Hepatocyte (in vitro differentiated cells): Measurements from ENCODE around the gene HADHA. TPM values are rescaled to one million over a fixed set of nuclear protein-coding genes. Genes with fewer than 3 reads are reported as not detected.

ENCODE experiments used
- DNase-seq: peaks from one replicate; pipeline ENCODE4 v3.0.0-alpha.2; 2016; ENCODE audit warnings: low spot score
- H2AFZ ChIP-seq: fragments of 200-600 bp; sonication (generic); 2 replicates; pipeline ENCODE4 v1.6.0; 2016; ENCODE audit warnings: antibody characterized with exemption, mild to moderate bottlenecking
- H3K27ac ChIP-seq: fragments of 200-600 bp; sonication (generic); 2 replicates; pipeline ENCODE4 v1.5.1; 2016; ENCODE audit warnings: mild to moderate bottlenecking
- H3K27me3 ChIP-seq: fragments of 200-600 bp; sonication (generic); 2 replicates; pipeline ENCODE4 v1.6.1; 2016
- H3K36me3 ChIP-seq: fragments of 200-600 bp; sonication (generic); replicated peaks from 2 replicates; pipeline ENCODE4 v1.5.1; 2016; ENCODE audit warnings: low read depth; ENCODE audit not compliant: insufficient read depth
- H3K4me1 ChIP-seq: fragments of 200-600 bp; sonication (generic); 2 replicates; pipeline ENCODE4 v1.5.1; 2016; ENCODE audit warnings: mild to moderate bottlenecking, moderate library complexity; ENCODE audit not compliant: insufficient read depth
- H3K4me2 ChIP-seq: fragments of 200-600 bp; sonication (generic); 2 replicates; pipeline ENCODE4 v1.6.0; 2016
- H3K4me3 ChIP-seq: fragments of 200-600 bp; sonication (generic); 2 replicates; pipeline ENCODE4 v1.5.1; 2016; ENCODE audit warnings: mild to moderate bottlenecking
- H3K79me2 ChIP-seq: fragments of 200-600 bp; sonication (generic); 2 replicates; pipeline ENCODE4 v1.6.0; 2017; ENCODE audit warnings: mild to moderate bottlenecking
- H3K9me2 ChIP-seq: fragments of 200-600 bp; sonication (generic); replicated peaks from 2 replicates; pipeline ENCODE4 v1.6.0; 2017; ENCODE audit warnings: mild to moderate bottlenecking; ENCODE audit not compliant: insufficient read depth
- H3K9me3 ChIP-seq: fragments of 200-600 bp; sonication (generic); 2 replicates; pipeline ENCODE4 v1.5.1; 2016; ENCODE audit warnings: low read depth, mild to moderate bottlenecking
- H4K20me1 ChIP-seq: fragments of 200-600 bp; sonication (generic); 2 replicates; pipeline ENCODE4 v1.6.0; 2016; ENCODE audit warnings: mild to moderate bottlenecking; ENCODE audit not compliant: insufficient read depth, poor library complexity, severe bottlenecking
- EZH2 ChIP-seq: fragments of 200-600 bp; sonication (generic); IDR thresholded peaks from 2 replicates; pipeline ENCODE4 v1.6.1; 2016; ENCODE audit warnings: antibody characterized with exemption, mild to moderate bottlenecking, borderline replicate concordance
- EZH2phosphoT487 ChIP-seq: fragments of 200-600 bp; sonication (generic); IDR thresholded peaks from one replicate; pipeline ENCODE4 v1.6.1; 2018; ENCODE audit warnings: antibody characterized with exemption, mild to moderate bottlenecking, low read depth, moderate library complexity; ENCODE audit not compliant: unreplicated experiment, severe bottlenecking
- WGBS: methylation state at CpG from one replicate; pipeline ENCODE4 v1.1.6; 2016; ENCODE audit warnings: low lambda C conversion rate; ENCODE audit errors: missing lambda C conversion rate; 5-methylcytosine and 5-hydroxymethylcytosine counted together
- polyA plus RNA-seq: library from polyadenylated mRNA; unstranded; fragments of >200 nt; fragmentation: Nextera tagmentation; extraction: Ambion mirVana; gene quantifications from 2 replicates; pipeline ENCODE4 v1.2.1, GENCODE V29; 2016
- total RNA-seq: library from RNA; depleted of rRNA; stranded (reverse); fragments of >200 nt; gene quantifications from 2 replicates; pipeline ENCODE4 v1.2.3, GENCODE V29; 2014
- TF ChIP-seq, protein P1 (sequence below): fragments of 200-600 bp; sonication (generic); IDR thresholded peaks from 2 replicates; pipeline ENCODE4 v1.5.1; 2016; ENCODE audit warnings: antibody characterized with exemption, mild to moderate bottlenecking; ENCODE audit not compliant: poor library complexity

The HADHA gene
- total and polyA plus RNA-seq, 2 experiments from 2014 or later = 125 to 149 TPM

DNA sequence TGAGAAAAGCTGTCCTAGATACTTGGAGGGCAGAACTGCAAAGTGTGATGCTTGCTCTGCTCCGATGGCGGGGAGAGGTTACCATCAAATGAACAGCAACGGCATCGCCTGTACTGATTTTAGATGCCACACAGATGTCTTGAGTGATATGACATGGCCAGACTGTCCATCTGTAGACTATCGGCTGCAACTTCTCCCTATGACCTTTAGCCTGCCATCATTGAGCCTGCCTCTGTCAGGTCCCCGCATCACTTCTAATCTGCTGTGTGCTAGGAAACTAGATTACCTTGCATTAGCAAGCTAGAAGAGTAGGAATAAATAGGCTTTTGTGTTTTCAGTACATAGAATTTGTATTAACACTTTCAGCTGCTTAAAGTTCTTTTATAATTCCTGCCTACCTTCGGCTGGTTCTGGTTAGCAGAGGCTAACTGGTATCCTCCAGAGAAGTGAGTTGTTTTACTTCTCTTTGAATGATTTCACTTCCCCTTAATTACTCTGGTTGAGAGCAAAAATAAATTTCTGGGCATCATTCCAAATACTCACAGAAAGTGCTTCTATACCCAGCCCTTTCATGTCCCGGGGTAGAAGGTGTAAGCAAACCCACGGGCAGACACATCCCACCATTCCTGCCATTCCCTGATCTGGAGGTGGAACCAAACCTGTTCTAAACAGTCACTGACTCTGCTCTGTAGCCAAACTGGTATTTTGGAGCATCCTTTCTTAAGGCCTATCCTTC lies 47.6 kb downstream of the HADHA start:
- H3K4me2 ChIP-seq = no peak overlapping the region
- 92% methylated on average over 9 of the region's 9 CpGs for WGBS
- no peak for DNase-seq
- no peaks in the 10 kb centered on the region for H3K9me3 ChIP-seq
- H3K79me2 ChIP-seq = no peaks in the 10 kb centered on the region
- no peak overlapping the region for H3K27ac ChIP-seq
- H4K20me1 ChIP-seq = no peaks in the 10 kb centered on the region
- H3K4me1 ChIP-seq = no peaks in the 10 kb centered on the region
- no peaks in the 10 kb centered on the region for H3K36me3 ChIP-seq
- no peak overlapping the region for H3K4me3 ChIP-seq
- H3K9me2 ChIP-seq = no peaks in the 10 kb centered on the region
- TF ChIP-seq, protein P1, sequence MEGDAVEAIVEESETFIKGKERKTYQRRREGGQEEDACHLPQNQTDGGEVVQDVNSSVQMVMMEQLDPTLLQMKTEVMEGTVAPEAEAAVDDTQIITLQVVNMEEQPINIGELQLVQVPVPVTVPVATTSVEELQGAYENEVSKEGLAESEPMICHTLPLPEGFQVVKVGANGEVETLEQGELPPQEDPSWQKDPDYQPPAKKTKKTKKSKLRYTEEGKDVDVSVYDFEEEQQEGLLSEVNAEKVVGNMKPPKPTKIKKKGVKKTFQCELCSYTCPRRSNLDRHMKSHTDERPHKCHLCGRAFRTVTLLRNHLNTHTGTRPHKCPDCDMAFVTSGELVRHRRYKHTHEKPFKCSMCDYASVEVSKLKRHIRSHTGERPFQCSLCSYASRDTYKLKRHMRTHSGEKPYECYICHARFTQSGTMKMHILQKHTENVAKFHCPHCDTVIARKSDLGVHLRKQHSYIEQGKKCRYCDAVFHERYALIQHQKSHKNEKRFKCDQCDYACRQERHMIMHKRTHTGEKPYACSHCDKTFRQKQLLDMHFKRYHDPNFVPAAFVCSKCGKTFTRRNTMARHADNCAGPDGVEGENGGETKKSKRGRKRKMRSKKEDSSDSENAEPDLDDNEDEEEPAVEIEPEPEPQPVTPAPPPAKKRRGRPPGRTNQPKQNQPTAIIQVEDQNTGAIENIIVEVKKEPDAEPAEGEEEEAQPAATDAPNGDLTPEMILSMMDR = no peak
- TF ChIP-seq EZH2 (no peak), EZH2phosphoT487 (no peak)
- H2AFZ ChIP-seq = no peak overlapping the region
- H3K27me3 ChIP-seq = no peaks in the 10 kb centered on the region

- DNase-seq = no peak
- H3K27ac ChIP-seq = no peak overlapping the region
- no peaks in the 10 kb centered on the region for H3K4me1 ChIP-seq
- H3K4me2 ChIP-seq = no peak overlapping the region
- no peak overlapping the region for H2AFZ ChIP-seq
- no peaks in the 10 kb centered on the region for H4K20me1 ChIP-seq
- H3K9me3 ChIP-seq = no peaks in the 10 kb centered on the region
- no peaks in the 10 kb centered on the region for H3K9me2 ChIP-seq
- H3K79me2 ChIP-seq = no peaks in the 10 kb centered on the region
- no peaks in the 10 kb centered on the region for H3K36me3 ChIP-seq
- whole genome bisulfite sequencing = 70% methylated on average over 12 of the region's 12 CpGs
- H3K4me3 ChIP-seq = no peak overlapping the region
- no peak for TF ChIP-seq EZH2phosphoT487
- TF ChIP-seq, protein P1 = no peak
- TF ChIP-seq EZH2 = no peak
- no peaks in the 10 kb centered on the region for H3K27me3 ChIP-seq
Observed at GRCh38 chr2:26195040-26195984, 49.1 kb downstream of the HADHA start.

DNA sequence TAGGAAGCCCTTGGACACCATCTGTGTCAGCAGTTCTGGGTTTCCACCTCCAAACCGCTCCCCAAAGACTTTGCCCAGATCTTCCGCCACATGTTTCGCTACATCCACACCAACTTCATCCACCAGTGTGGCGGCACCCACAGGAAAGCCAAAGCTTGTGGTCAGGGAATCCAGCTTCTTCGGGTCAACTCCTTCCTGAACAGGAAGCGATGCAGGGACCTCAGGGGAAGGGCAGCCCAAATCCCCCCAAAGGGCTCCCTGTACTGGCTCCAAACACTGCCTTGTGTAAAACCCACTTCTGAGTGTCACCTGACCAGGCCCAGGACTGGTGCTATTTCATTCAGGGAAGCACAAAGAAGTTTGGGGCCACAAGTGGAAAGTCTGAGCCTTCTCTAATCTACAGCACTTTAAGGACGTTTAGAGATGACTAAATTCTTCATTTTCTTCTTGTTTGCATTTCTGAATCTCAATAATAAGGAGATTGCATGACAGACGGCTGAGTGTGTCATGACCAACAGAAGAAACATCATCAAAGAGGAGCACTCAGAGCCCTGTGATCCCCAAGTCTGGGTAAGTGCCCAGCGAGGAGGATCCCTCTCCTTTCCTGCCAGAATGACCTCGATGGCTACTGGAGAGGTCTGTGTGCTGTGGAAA lies 50.7 kb downstream of the HADHA start:
- no peak for DNase-seq

More for the DNA sequence above, 50.7 kb downstream of the HADHA start:
- Histone ChIP-seq H3K36me3 (no peaks in the 10 kb centered on the region), H3K27ac (no peak overlapping the region), H3K79me2 (no peaks in the 10 kb centered on the region), H3K4me2 (no peak overlapping the region), H2AFZ (no peak overlapping the region), H4K20me1 (no peaks in the 10 kb centered on the region), H3K4me1 (no peaks in the 10 kb centered on the region), H3K9me3 (no peaks in the 10 kb centered on the region), H3K4me3 (no peak overlapping the region), H3K27me3 (no peaks in the 10 kb centered on the region), H3K9me2 (no peaks in the 10 kb centered on the region)
- TF ChIP-seq, protein P1 = no peak
- TF ChIP-seq EZH2phosphoT487 = no peak
- no peak for TF ChIP-seq EZH2
- 95% methylated on average over 10 of the region's 10 CpGs for WGBS
